OCI-M2 (cell line): ENCODE results near the gene MPG.
"Not testable (repeated sequence)": the region's sequence is repeated elsewhere in the genome, so short reads cannot be mapped to it uniquely, and the experiment has no call there.

ENCODE experiments used
- DNase-seq: peaks from one replicate; lab custom pipeline; 2025; ENCODE audit not compliant: unreplicated experiment; lab: John Stamatoyannopoulos, UW

The MPG gene

GRCh38 chr16:112153-112840, 34.3 kb downstream of the MPG start:
- DNase-seq = no peak

- no peak for DNase-seq
Observed at GRCh38 chr16:114327-114726, 36.3 kb downstream of the MPG start.

GRCh38 chr16:116015-116414, 38.0 kb downstream of the MPG start:
- DNase-seq = no peak

- DNase-seq = no peak
Observed at GRCh38 chr16:117379-118365, 39.6 kb downstream of the MPG start.

GRCh38 chr16:118857-119256, 40.8 kb downstream of the MPG start:
- no peak for DNase-seq

- DNase-seq = no peak
Observed at GRCh38 chr16:119295-119694, 41.3 kb downstream of the MPG start.

GRCh38 chr16:119835-120491, 41.9 kb downstream of the MPG start:
- DNase-seq = no peak

- DNase-seq = no peak
Observed at GRCh38 chr16:120756-121155, 42.7 kb downstream of the MPG start.

GRCh38 chr16:122361-122760, 44.3 kb downstream of the MPG start:
- no peak for DNase-seq

GRCh38 chr16:123558-124350, 45.7 kb downstream of the MPG start:
- not testable (repeated sequence) for DNase-seq

GRCh38 chr16:125011-125410, 47.0 kb downstream of the MPG start:
- DNase-seq = no peak

- DNase-seq = no peak
Observed at GRCh38 chr16:129075-129474, 51.0 kb downstream of the MPG start.

GRCh38 chr16:130533-131173, 52.6 kb downstream of the MPG start:
- DNase-seq = no peak

GRCh38 chr16:132120-132519, 54.1 kb downstream of the MPG start:
- no peak for DNase-seq

- DNase-seq = no peak
Observed at GRCh38 chr16:133716-134115, 55.7 kb downstream of the MPG start.
